Karpas-422 (cell line): ENCODE results near the gene ACTN1. TPM values are rescaled to one million over a fixed set of nuclear protein-coding genes. Genes with fewer than 3 reads are reported as not detected.

Experiments used
- DNase-seq: peaks from one replicate; pipeline ENCODE4 v3.0.0-alpha.2; 2015
- H2AFZ ChIP-seq: fragments of 200-600 bp; sonication (generic); 2 replicates; pipeline ENCODE4 v1.6.1; 2014; ENCODE audit warnings: antibody characterized with exemption, low read length, mixed read lengths
- H3K27ac ChIP-seq: fragments of 200-600 bp; sonication (generic); 2 replicates; pipeline ENCODE4 v1.5.1; 2014; ENCODE audit warnings: mild to moderate bottlenecking, low read length, moderate library complexity
- H3K27me3 ChIP-seq: fragments of 200-600 bp; sonication (generic); 2 replicates; pipeline ENCODE4 v1.6.1; 2014; ENCODE audit warnings: low read length, mixed read lengths
- H3K36me3 ChIP-seq: fragments of 200-600 bp; sonication (generic); 2 replicates; pipeline ENCODE4 v1.6.1; 2014; ENCODE audit warnings: low read length, mixed read lengths; ENCODE audit not compliant: insufficient read depth
- H3K4me1 ChIP-seq: fragments of 200-600 bp; sonication (generic); 2 replicates; pipeline ENCODE4 v1.6.1; 2014; ENCODE audit warnings: mild to moderate bottlenecking, low read length, mixed read lengths
- H3K4me2 ChIP-seq: fragments of 200-600 bp; sonication (generic); 2 replicates; pipeline ENCODE4 v1.6.1; 2014; ENCODE audit warnings: low read length, low read depth, mild to moderate bottlenecking; ENCODE audit not compliant: poor library complexity, severe bottlenecking
- H3K4me3 ChIP-seq: fragments of 200-600 bp; sonication (generic); 2 replicates; pipeline ENCODE4 v1.5.1; 2014; ENCODE audit warnings: mild to moderate bottlenecking, antibody characterized with exemption, low read length, mixed read lengths
- H3K79me2 ChIP-seq: fragments of 200-600 bp; sonication (generic); 2 replicates; pipeline ENCODE4 v1.6.1; 2014; ENCODE audit warnings: mild to moderate bottlenecking, low read length, mixed read lengths
- H3K9ac ChIP-seq: fragments of 200-600 bp; sonication (generic); 2 replicates; pipeline ENCODE4 v1.6.0; 2014; ENCODE audit warnings: low read length
- H3K9me2 ChIP-seq: fragments of 200-600 bp; sonication (generic), shearing (Covaris generic); replicated peaks from 2 replicates; pipeline ENCODE4 v1.6.0; 2014; ENCODE audit warnings: mild to moderate bottlenecking, low read length, moderate library complexity; ENCODE audit not compliant: insufficient read depth
- H3K9me3 ChIP-seq: fragments of 300-700, 200-600 bp; sonication (generic); 2 replicates; pipeline ENCODE4 v1.6.1; 2014; ENCODE audit warnings: low read length, mixed read lengths
- H4K20me1 ChIP-seq: fragments of 200-600 bp; sonication (generic); 2 replicates; pipeline ENCODE4 v1.6.1; 2014; ENCODE audit warnings: mild to moderate bottlenecking, antibody characterized with exemption, low read length, low read depth; ENCODE audit not compliant: insufficient read depth
- total RNA-seq: library from RNA; depleted of rRNA; stranded (reverse); fragments of >200 nt; shearing (Covaris generic); gene quantifications from 2 replicates; pipeline ENCODE4 v1.2.3, GENCODE V29; 2014; ENCODE audit warnings: low replicate concordance

ACTN1 gene
- total RNA-seq, 1 experiment from 2014 or later, result not detected

GRCh38 chr14:68964300-68965093, 14.6 kb downstream of the ACTN1 start:
- no peaks in the 10 kb centered on the region for H3K9me3 ChIP-seq
- no peak overlapping the region for H3K4me2 ChIP-seq
- no peaks in the 10 kb centered on the region for H3K27me3 ChIP-seq
- H2AFZ ChIP-seq, result no peak overlapping the region
- H3K4me1 ChIP-seq, result no peaks in the 10 kb centered on the region
- H3K27ac ChIP-seq, result no peak overlapping the region
- no peak overlapping the region for H3K9ac ChIP-seq
- H3K36me3 ChIP-seq, result no peaks in the 10 kb centered on the region
- H4K20me1 ChIP-seq, result no peaks in the 10 kb centered on the region; the same call in 1 of the 2 replicates
- H3K9me2 ChIP-seq, result no peaks in the 10 kb centered on the region
- DNase-seq, result no peak
- H3K79me2 ChIP-seq, result no peaks in the 10 kb centered on the region
- no peak overlapping the region for H3K4me3 ChIP-seq

GRCh38 chr14:68962681-68963080, 16.4 kb downstream of the ACTN1 start:
- no peak overlapping the region for H2AFZ ChIP-seq
- no peaks in the 10 kb centered on the region for H3K27me3 ChIP-seq
- no peak overlapping the region for H3K9ac ChIP-seq
- H3K27ac ChIP-seq, result no peak overlapping the region
- H3K4me2 ChIP-seq, result no peak overlapping the region
- H3K79me2 ChIP-seq, result no peaks in the 10 kb centered on the region
- no peaks in the 10 kb centered on the region for H3K9me2 ChIP-seq
- DNase-seq, result no peak
- H3K36me3 ChIP-seq, result no peaks in the 10 kb centered on the region
- no peaks in the 10 kb centered on the region for H3K9me3 ChIP-seq
- H3K4me3 ChIP-seq, result no peak overlapping the region
- H3K4me1 ChIP-seq, result no peaks in the 10 kb centered on the region
- no peaks in the 10 kb centered on the region; the same call in 1 of the 2 replicates for H4K20me1 ChIP-seq

GRCh38 chr14:68961781-68962584, 17.1 kb downstream of the ACTN1 start:
- Histone ChIP-seq H3K79me2 (no peaks in the 10 kb centered on the region), H3K27me3 (no peaks in the 10 kb centered on the region), H3K4me2 (no peak overlapping the region), H4K20me1 (no peaks in the 10 kb centered on the region; the same call in 1 of the 2 replicates), H3K9me3 (no peaks in the 10 kb centered on the region), H3K36me3 (no peaks in the 10 kb centered on the region), H3K4me1 (no peaks in the 10 kb centered on the region), H3K27ac (no peak overlapping the region), H3K9me2 (no peaks in the 10 kb centered on the region), H3K4me3 (no peak overlapping the region), H3K9ac (no peak overlapping the region), H2AFZ (no peak overlapping the region)
- DNase-seq, result no peak

GRCh38 chr14:68961361-68961760, 17.7 kb downstream of the ACTN1 start:
- no peaks in the 10 kb centered on the region for H3K9me2 ChIP-seq
- H3K27me3 ChIP-seq, result no peaks in the 10 kb centered on the region
- no peaks in the 10 kb centered on the region for H3K79me2 ChIP-seq
- no peak overlapping the region for H3K27ac ChIP-seq
- no peak overlapping the region for H3K4me3 ChIP-seq
- no peaks in the 10 kb centered on the region for H3K9me3 ChIP-seq
- H2AFZ ChIP-seq, result no peak overlapping the region
- H3K36me3 ChIP-seq, result no peaks in the 10 kb centered on the region
- no peaks in the 10 kb centered on the region; the same call in 1 of the 2 replicates for H4K20me1 ChIP-seq
- no peaks in the 10 kb centered on the region for H3K4me1 ChIP-seq
- DNase-seq, result no peak
- no peak overlapping the region for H3K9ac ChIP-seq
- no peak overlapping the region for H3K4me2 ChIP-seq

- Histone ChIP-seq H2AFZ (no peak overlapping the region), H3K4me1 (no peaks in the 10 kb centered on the region), H3K27me3 (no peaks in the 10 kb centered on the region), H3K79me2 (no peaks in the 10 kb centered on the region), H3K4me3 (no peak overlapping the region), H3K9ac (no peak overlapping the region), H3K9me3 (no peaks in the 10 kb centered on the region), H3K27ac (no peak overlapping the region), H3K4me2 (no peak overlapping the region), H4K20me1 (no peaks in the 10 kb centered on the region; the same call in 1 of the 2 replicates), H3K9me2 (no peaks in the 10 kb centered on the region), H3K36me3 (no peaks in the 10 kb centered on the region)
- DNase-seq, result no peak
Measured at GRCh38 chr14:68960123-68960522, 19.0 kb downstream of the ACTN1 start.

GRCh38 chr14:68959035-68959434, 20.1 kb downstream of the ACTN1 start:
- H3K79me2 ChIP-seq, result no peaks in the 10 kb centered on the region
- H3K9me3 ChIP-seq, result no peaks in the 10 kb centered on the region
- no peak for DNase-seq
- no peak overlapping the region for H3K4me2 ChIP-seq
- no peak overlapping the region for H2AFZ ChIP-seq
- no peak overlapping the region for H3K9ac ChIP-seq
- H4K20me1 ChIP-seq, result no peaks in the 10 kb centered on the region; the same call in 1 of the 2 replicates
- no peaks in the 10 kb centered on the region for H3K36me3 ChIP-seq
- no peaks in the 10 kb centered on the region for H3K27me3 ChIP-seq
- no peaks in the 10 kb centered on the region for H3K9me2 ChIP-seq
- no peaks in the 10 kb centered on the region for H3K4me1 ChIP-seq
- H3K4me3 ChIP-seq, result no peak overlapping the region
- H3K27ac ChIP-seq, result no peak overlapping the region

- Histone ChIP-seq H3K27me3 (no peaks in the 10 kb centered on the region), H3K4me3 (no peak overlapping the region), H3K79me2 (no peaks in the 10 kb centered on the region), H3K27ac (no peak overlapping the region), H3K9me2 (no peaks in the 10 kb centered on the region), H3K4me2 (no peak overlapping the region), H2AFZ (no peak overlapping the region), H4K20me1 (no peaks in the 10 kb centered on the region; the same call in 1 of the 2 replicates), H3K9ac (no peak overlapping the region), H3K4me1 (no peaks in the 10 kb centered on the region), H3K9me3 (no peaks in the 10 kb centered on the region), H3K36me3 (no peaks in the 10 kb centered on the region)
- DNase-seq, result no peak
Measured at GRCh38 chr14:68958553-68958952, 20.5 kb downstream of the ACTN1 start.

GRCh38 chr14:68957775-68958174, 21.3 kb downstream of the ACTN1 start:
- Histone ChIP-seq H3K9me2 (no peaks in the 10 kb centered on the region), H3K4me3 (no peak overlapping the region), H3K79me2 (no peaks in the 10 kb centered on the region), H3K27me3 (no peaks in the 10 kb centered on the region), H3K9me3 (no peaks in the 10 kb centered on the region), H3K9ac (no peak overlapping the region), H3K36me3 (no peaks in the 10 kb centered on the region), H2AFZ (no peak overlapping the region), H3K27ac (no peak overlapping the region), H4K20me1 (no peaks in the 10 kb centered on the region; the same call in 1 of the 2 replicates), H3K4me1 (no peaks in the 10 kb centered on the region), H3K4me2 (no peak overlapping the region)
- no peak for DNase-seq
